HL-60 (cell line): ENCODE results near the gene COG4.

Experiments used
- CTCF ChIP-seq: IDR thresholded peaks from one replicate; pipeline ENCODE4 v1.5.1; 2011; ENCODE audit warnings: low read length, control low read depth, inconsistent platforms; ENCODE audit not compliant: insufficient read depth
- POLR2AphosphoS5 ChIP-seq: IDR thresholded peaks from 2 replicates; pipeline ENCODE4 v1.6.1; 2012; ENCODE audit warnings: low read depth
- REST ChIP-seq: IDR thresholded peaks from 2 replicates; pipeline ENCODE4 v1.6.1; 2012; ENCODE audit warnings: low read depth; ENCODE audit not compliant: insufficient replicate concordance

- no peak for TF ChIP-seq POLR2AphosphoS5
- no peak for TF ChIP-seq CTCF
- TF ChIP-seq REST, result no peak
Observed at GRCh38 chr16:70494202-70494770, 29.1 kb downstream of the COG4 start.
